DND-41 (cell line): ENCODE results near the gene MMP8.

Source experiments
- CTCF ChIP-seq: IDR thresholded peaks from 2 replicates; pipeline ENCODE4 v1.5.1; 2012; ENCODE audit warnings: borderline replicate concordance, low read length, moderate library complexity, mild to moderate bottlenecking; ENCODE audit not compliant: poor library complexity, severe bottlenecking; ENCODE audit errors: extremely low read depth
- EZH2 ChIP-seq: IDR thresholded peaks from 3 replicates; pipeline ENCODE4 v1.6.1; 2012; ENCODE audit warnings: borderline replicate concordance, low read depth, mild to moderate bottlenecking, moderate library complexity, low read length, inconsistent platforms; ENCODE audit not compliant: severe bottlenecking

GRCh38 chr11:102695201-102695600 lies 29.6 kb downstream of the MMP8 start:
- TF ChIP-seq CTCF (no peak), EZH2 (no peak)
